ENCODE measurements around the gene PFDN6.
"Not testable (repeated sequence)": the region's sequence is repeated elsewhere in the genome, so short reads cannot be mapped to it uniquely, and the experiment has no call there.

PFDN6 gene

GRCh38 chr6:33273924-33274902 lies 15.2 kb upstream of the PFDN6 start:
- no peak for DNase-seq

GRCh38 chr6:33275795-33276580 lies 13.4 kb upstream of the PFDN6 start:
- not testable (repeated sequence) for DNase-seq

GRCh38 chr6:33276581-33276863 lies 12.9 kb upstream of the PFDN6 start:
- DNase-seq: no peak

GRCh38 chr6:33276864-33277662 lies 12.3 kb upstream of the PFDN6 start, which contains the start of gene B3GALT4:
B3GALT4 (plus strand) TSS chr6:33277123; CDS start chr6:33277420, 297 bp downstream.
- DNase-seq: no peak

GRCh38 chr6:33277663-33278391 lies 11.6 kb upstream of the PFDN6 start:
- no peak for DNase-seq

GRCh38 chr6:33278392-33278741 lies 11.0 kb upstream of the PFDN6 start:
- no peak for DNase-seq

- no peak for DNase-seq
Measured at GRCh38 chr6:33278810-33279209, 10.6 kb upstream of the PFDN6 start.

GRCh38 chr6:33279257-33279695 lies 10.1 kb upstream of the PFDN6 start:
- DNase-seq: no peak

- no peak for DNase-seq
Measured at GRCh38 chr6:33279971-33280511, 9.4 kb upstream of the PFDN6 start.

GRCh38 chr6:33280539-33280938 lies 8.9 kb upstream of the PFDN6 start:
- no peak for DNase-seq

GRCh38 chr6:33285214-33285613 lies 4.2 kb upstream of the PFDN6 start:
- DNase-seq: not testable (repeated sequence)

- no peak for DNase-seq
Measured at GRCh38 chr6:33286946-33287914, 2.2 kb upstream of the PFDN6 start.

- no peak for DNase-seq
Measured at GRCh38 chr6:33288141-33288920, 1.1 kb upstream of the PFDN6 start.

GRCh38 chr6:33289784-33290315 lies 449 bp downstream of the PFDN6 start:
- no peak for DNase-seq

- DNase-seq: no peak
Measured at GRCh38 chr6:33290459-33290858, 1.1 kb downstream of the PFDN6 start.

GRCh38 chr6:33292996-33293682 lies 3.7 kb downstream of the PFDN6 start:
- DNase-seq: no peak

GRCh38 chr6:33294086-33294823 lies 4.9 kb downstream of the PFDN6 start:
- DNase-seq: no peak

- DNase-seq: no peak
Measured at GRCh38 chr6:33295621-33296369, 6.4 kb downstream of the PFDN6 start.

Data from NCI-H187 treated with DMSO at 0.1 percent for 48 hours (cell line).